WERI-Rb-1 (cell line): ENCODE data around the gene GBX1.
A peak's percentile ranks its signal among the peaks of the same experiment; 100 is the strongest.

ENCODE experiments used
- DNase-seq: peaks from one replicate; pipeline ENCODE4 v3.0.0-alpha.2; 2020
- H3K27ac ChIP-seq: fragments of 250-450 bp; sonication (Bioruptor Pico); 2 replicates; pipeline ENCODE4 v1.5.1; 2020; ENCODE audit warnings: mild to moderate bottlenecking, moderate library complexity
- H3K27me3 ChIP-seq: fragments of 250-450 bp; sonication (Bioruptor Pico); 2 replicates; pipeline ENCODE4 v1.5.1; 2021; ENCODE audit warnings: mild to moderate bottlenecking, low read depth, moderate library complexity; ENCODE audit not compliant: insufficient read depth, severe bottlenecking
- H3K36me3 ChIP-seq: fragments of 250-450 bp; sonication (Bioruptor Pico); 2 replicates; pipeline ENCODE4 v1.5.1; 2020; ENCODE audit warnings: mild to moderate bottlenecking, moderate library complexity
- H3K4me3 ChIP-seq: 2 replicates; pipeline ENCODE4 v1.5.1; 2011; ENCODE audit warnings: low read depth, mild to moderate bottlenecking, control low read depth, low read length
- H3K9me3 ChIP-seq: fragments of 250-450 bp; sonication (Bioruptor Pico); 2 replicates; pipeline ENCODE4 v1.5.1; 2021; ENCODE audit warnings: mild to moderate bottlenecking, moderate library complexity; ENCODE audit not compliant: severe bottlenecking
- CTCF ChIP-seq: IDR thresholded peaks from 2 replicates; pipeline ENCODE4 v1.5.1; 2011; ENCODE audit warnings: low read depth, mild to moderate bottlenecking, control low read depth, inconsistent platforms, low read length

Gene GBX1

GRCh38 chr7:151166629-151167196, 781 bp downstream of the GBX1 start:
- no peak overlapping the region for H3K27ac ChIP-seq
- no peaks in the 10 kb centered on the region for H3K9me3 ChIP-seq
- peaks cover 42% of the 10 kb centered on the region for H3K27me3 ChIP-seq
- TF ChIP-seq CTCF, result no peak
- no peak for DNase-seq
- peak overlapping the region; percentile 58 for H3K4me3 ChIP-seq
- H3K36me3 ChIP-seq, result no peaks in the 10 kb centered on the region

- no peak for TF ChIP-seq CTCF
- H3K4me3 ChIP-seq, result no peak overlapping the region
- H3K36me3 ChIP-seq, result no peaks in the 10 kb centered on the region
- H3K9me3 ChIP-seq, result no peaks in the 10 kb centered on the region
- DNase-seq, result no peak
- no peak overlapping the region for H3K27ac ChIP-seq
- peaks cover 20% of the 10 kb centered on the region for H3K27me3 ChIP-seq
Observed at GRCh38 chr7:151161757-151162156, 5.7 kb downstream of the GBX1 start.

DNA sequence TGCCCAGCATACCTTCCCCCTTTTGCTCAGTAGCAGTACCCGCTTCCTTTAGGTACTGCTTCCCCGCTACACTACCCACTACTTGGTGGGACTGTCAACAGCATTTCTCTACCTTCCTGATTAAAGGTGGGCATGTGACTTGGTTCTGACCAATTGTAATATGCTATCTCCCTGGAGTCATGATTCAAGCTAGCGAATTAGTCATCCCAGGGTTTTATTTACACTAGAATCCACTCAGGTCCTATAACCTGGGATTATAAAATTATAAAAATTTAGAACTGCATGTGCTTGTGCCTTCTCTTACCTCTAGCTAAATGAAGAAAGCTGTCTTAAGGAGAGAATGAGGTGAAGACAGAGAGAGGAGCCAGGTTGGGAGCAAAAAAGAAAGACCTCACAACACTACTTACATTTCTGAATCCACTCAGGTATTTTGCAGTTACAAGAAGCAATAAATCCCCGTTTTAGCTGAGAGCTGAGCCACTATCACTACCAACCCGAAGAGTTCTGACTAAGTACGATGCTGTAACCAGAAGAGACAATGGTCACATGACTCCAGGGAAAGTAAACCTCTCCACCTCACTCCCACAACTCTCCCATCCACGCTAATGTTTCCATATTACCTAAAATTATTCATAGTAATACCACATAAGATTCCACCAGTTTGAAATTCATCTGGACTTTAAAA, 9.7 kb downstream of the GBX1 start:
- no peak overlapping the region for H3K27ac ChIP-seq
- no peak overlapping the region for H3K4me3 ChIP-seq
- TF ChIP-seq CTCF, result no peak
- DNase-seq, result no peak
- no peaks in the 10 kb centered on the region for H3K9me3 ChIP-seq
- H3K36me3 ChIP-seq, result no peaks in the 10 kb centered on the region
- no peaks in the 10 kb centered on the region for H3K27me3 ChIP-seq

- Histone ChIP-seq H3K36me3 (no peaks in the 10 kb centered on the region), H3K27ac (no peak overlapping the region), H3K9me3 (no peaks in the 10 kb centered on the region), H3K27me3 (no peaks in the 10 kb centered on the region), H3K4me3 (no peak overlapping the region)
- DNase-seq, result no peak
- no peak for TF ChIP-seq CTCF
Observed at GRCh38 chr7:151152643-151153513, 14.6 kb downstream of the GBX1 start.

GRCh38 chr7:151150388-151150787, 17.1 kb downstream of the GBX1 start:
- Histone ChIP-seq H3K4me3 (no peak overlapping the region), H3K9me3 (no peaks in the 10 kb centered on the region), H3K36me3 (no peaks in the 10 kb centered on the region), H3K27me3 (no peaks in the 10 kb centered on the region), H3K27ac (no peak overlapping the region)
- TF ChIP-seq CTCF, result no peak
- DNase-seq, result no peak
